ENCODE data around the gene CSMD2.

Gene CSMD2

GRCh38 chr1:34057347-34058130 is 107.5 kb downstream of the CSMD2 start:
- no peak overlapping the region for H3K27ac ChIP-seq (ENCODE audit: low read depth, low read length)
- H3K36me3 ChIP-seq (ENCODE audit: control insufficient read depth in 1 of 2, insufficient read depth in 2 of 2, low read length in 2 of 2) = no peaks in the 10 kb centered on the region
- no peaks in the 10 kb centered on the region for H3K9me3 ChIP-seq (ENCODE audit: control insufficient read depth in 1 of 2, low read length in 2 of 2)
- H3K4me1 ChIP-seq (ENCODE audit: control insufficient read depth in 1 of 2, insufficient read depth in 2 of 2, low read length in 2 of 2) = no peaks in the 10 kb centered on the region
- no peak overlapping the region for H3K9ac ChIP-seq (ENCODE audit: low read depth in 1 of 2, low read length in 2 of 2)
- peaks cover 0 to 7% of the 10 kb centered on the region in 2 donors for H3K27me3 ChIP-seq (ENCODE audit: control insufficient read depth in 1 of 2, insufficient read depth in 2 of 2, low read length in 2 of 2)
- H3K4me3 ChIP-seq (ENCODE audit: low read depth in 1 of 2, low read length in 2 of 2) = no peak overlapping the region

- no peak overlapping the region for H3K4me3 ChIP-seq (ENCODE audit: low read depth in 1 of 2, low read length in 2 of 2)
- no peaks in the 10 kb centered on the region for H3K36me3 ChIP-seq (ENCODE audit: control insufficient read depth in 1 of 2, insufficient read depth in 2 of 2, low read length in 2 of 2)
- no peaks in the 10 kb centered on the region for H3K9me3 ChIP-seq (ENCODE audit: control insufficient read depth in 1 of 2, low read length in 2 of 2)
- H3K27me3 ChIP-seq (ENCODE audit: control insufficient read depth in 1 of 2, insufficient read depth in 2 of 2, low read length in 2 of 2) = peaks cover 0 to 7% of the 10 kb centered on the region in 2 donors
- H3K27ac ChIP-seq (ENCODE audit: low read depth, low read length) = no peak overlapping the region
- no peaks in the 10 kb centered on the region for H3K4me1 ChIP-seq (ENCODE audit: control insufficient read depth in 1 of 2, insufficient read depth in 2 of 2, low read length in 2 of 2)
- no peak overlapping the region for H3K9ac ChIP-seq (ENCODE audit: low read depth in 1 of 2, low read length in 2 of 2)
Measured at GRCh38 chr1:34055818-34056217, 109.2 kb downstream of the CSMD2 start.

GRCh38 chr1:34054920-34055319 is 110.1 kb downstream of the CSMD2 start:
- H3K9ac ChIP-seq (ENCODE audit: low read depth in 1 of 2, low read length in 2 of 2) = no peak overlapping the region
- H3K36me3 ChIP-seq (ENCODE audit: control insufficient read depth in 1 of 2, insufficient read depth in 2 of 2, low read length in 2 of 2) = no peaks in the 10 kb centered on the region
- no peaks in the 10 kb centered on the region for H3K4me1 ChIP-seq (ENCODE audit: control insufficient read depth in 1 of 2, insufficient read depth in 2 of 2, low read length in 2 of 2)
- H3K27me3 ChIP-seq (ENCODE audit: control insufficient read depth in 1 of 2, insufficient read depth in 2 of 2, low read length in 2 of 2) = peaks cover 0 to 7% of the 10 kb centered on the region in 2 donors
- no peak overlapping the region for H3K27ac ChIP-seq (ENCODE audit: low read depth, low read length)
- H3K4me3 ChIP-seq (ENCODE audit: low read depth in 1 of 2, low read length in 2 of 2) = no peak overlapping the region
- peaks cover 0 to 4% of the 10 kb centered on the region in 2 donors for H3K9me3 ChIP-seq (ENCODE audit: control insufficient read depth in 1 of 2, low read length in 2 of 2)

- peaks cover 0 to 7% of the 10 kb centered on the region in 2 donors for H3K27me3 ChIP-seq (ENCODE audit: control insufficient read depth in 1 of 2, insufficient read depth in 2 of 2, low read length in 2 of 2)
- no peaks in the 10 kb centered on the region for H3K36me3 ChIP-seq (ENCODE audit: control insufficient read depth in 1 of 2, insufficient read depth in 2 of 2, low read length in 2 of 2)
- H3K27ac ChIP-seq (ENCODE audit: low read depth, low read length) = no peak overlapping the region
- H3K9me3 ChIP-seq (ENCODE audit: control insufficient read depth in 1 of 2, low read length in 2 of 2) = peaks cover 0 to 4% of the 10 kb centered on the region in 2 donors
- no peak overlapping the region for H3K4me3 ChIP-seq (ENCODE audit: low read depth in 1 of 2, low read length in 2 of 2)
- H3K4me1 ChIP-seq (ENCODE audit: control insufficient read depth in 1 of 2, insufficient read depth in 2 of 2, low read length in 2 of 2) = no peaks in the 10 kb centered on the region
- no peak overlapping the region for H3K9ac ChIP-seq (ENCODE audit: low read depth in 1 of 2, low read length in 2 of 2)
Measured at GRCh38 chr1:34053660-34054059, 111.4 kb downstream of the CSMD2 start.

- no peaks in the 10 kb centered on the region for H3K36me3 ChIP-seq (ENCODE audit: control insufficient read depth in 1 of 2, insufficient read depth in 2 of 2, low read length in 2 of 2)
- no peak overlapping the region for H3K9ac ChIP-seq (ENCODE audit: low read depth in 1 of 2, low read length in 2 of 2)
- H3K9me3 ChIP-seq (ENCODE audit: control insufficient read depth in 1 of 2, low read length in 2 of 2) = peaks cover 0 to 4% of the 10 kb centered on the region in 2 donors
- no peaks in the 10 kb centered on the region for H3K4me1 ChIP-seq (ENCODE audit: control insufficient read depth in 1 of 2, insufficient read depth in 2 of 2, low read length in 2 of 2)
- no peak overlapping the region for H3K4me3 ChIP-seq (ENCODE audit: low read depth in 1 of 2, low read length in 2 of 2)
- H3K27me3 ChIP-seq (ENCODE audit: control insufficient read depth in 1 of 2, insufficient read depth in 2 of 2, low read length in 2 of 2) = peaks cover 0 to 3% of the 10 kb centered on the region in 2 donors
- no peak overlapping the region for H3K27ac ChIP-seq (ENCODE audit: low read depth, low read length)
Measured at GRCh38 chr1:34052565-34052964, 112.5 kb downstream of the CSMD2 start.

GRCh38 chr1:34050709-34051485 is 114.1 kb downstream of the CSMD2 start:
- no peaks in the 10 kb centered on the region for H3K4me1 ChIP-seq (ENCODE audit: control insufficient read depth in 1 of 2, insufficient read depth in 2 of 2, low read length in 2 of 2)
- H3K9me3 ChIP-seq (ENCODE audit: control insufficient read depth in 1 of 2, low read length in 2 of 2) = peaks cover 0 to 4% of the 10 kb centered on the region in 2 donors
- H3K27ac ChIP-seq (ENCODE audit: low read depth, low read length) = no peak overlapping the region
- H3K4me3 ChIP-seq (ENCODE audit: low read depth in 1 of 2, low read length in 2 of 2) = no peak overlapping the region
- H3K9ac ChIP-seq (ENCODE audit: low read depth in 1 of 2, low read length in 2 of 2) = no peak overlapping the region
- no peaks in the 10 kb centered on the region for H3K36me3 ChIP-seq (ENCODE audit: control insufficient read depth in 1 of 2, insufficient read depth in 2 of 2, low read length in 2 of 2)
- H3K27me3 ChIP-seq (ENCODE audit: control insufficient read depth in 1 of 2, insufficient read depth in 2 of 2, low read length in 2 of 2) = no peaks in the 10 kb centered on the region

GRCh38 chr1:34049994-34050393 is 115.0 kb downstream of the CSMD2 start:
- H3K27me3 ChIP-seq (ENCODE audit: control insufficient read depth in 1 of 2, insufficient read depth in 2 of 2, low read length in 2 of 2) = no peaks in the 10 kb centered on the region
- no peaks in the 10 kb centered on the region for H3K4me1 ChIP-seq (ENCODE audit: control insufficient read depth in 1 of 2, insufficient read depth in 2 of 2, low read length in 2 of 2)
- no peaks in the 10 kb centered on the region for H3K36me3 ChIP-seq (ENCODE audit: control insufficient read depth in 1 of 2, insufficient read depth in 2 of 2, low read length in 2 of 2)

GRCh38 chr1:34049477-34049876 is 115.6 kb downstream of the CSMD2 start:
- no peaks in the 10 kb centered on the region for H3K36me3 ChIP-seq (ENCODE audit: control insufficient read depth in 1 of 2, insufficient read depth in 2 of 2, low read length in 2 of 2)
- peaks cover 0 to 4% of the 10 kb centered on the region in 2 donors for H3K9me3 ChIP-seq (ENCODE audit: control insufficient read depth in 1 of 2, low read length in 2 of 2)
- H3K27ac ChIP-seq (ENCODE audit: low read depth, low read length) = no peak overlapping the region
- no peaks in the 10 kb centered on the region for H3K4me1 ChIP-seq (ENCODE audit: control insufficient read depth in 1 of 2, insufficient read depth in 2 of 2, low read length in 2 of 2)
- H3K4me3 ChIP-seq (ENCODE audit: low read depth in 1 of 2, low read length in 2 of 2) = no peak overlapping the region
- H3K9ac ChIP-seq (ENCODE audit: low read depth in 1 of 2, low read length in 2 of 2) = no peak overlapping the region
- H3K27me3 ChIP-seq (ENCODE audit: control insufficient read depth in 1 of 2, insufficient read depth in 2 of 2, low read length in 2 of 2) = no peaks in the 10 kb centered on the region

More at GRCh38 chr1:34049994-34050393, 115.0 kb downstream of the CSMD2 start:
- H3K27ac ChIP-seq (ENCODE audit: low read depth, low read length) = no peak overlapping the region
- no peak overlapping the region for H3K9ac ChIP-seq (ENCODE audit: low read depth in 1 of 2, low read length in 2 of 2)
- H3K9me3 ChIP-seq (ENCODE audit: control insufficient read depth in 1 of 2, low read length in 2 of 2) = peaks cover 0 to 4% of the 10 kb centered on the region in 2 donors
- no peak overlapping the region for H3K4me3 ChIP-seq (ENCODE audit: low read depth in 1 of 2, low read length in 2 of 2)

- H3K27me3 ChIP-seq (ENCODE audit: control insufficient read depth in 1 of 2, insufficient read depth in 2 of 2, low read length in 2 of 2) = no peaks in the 10 kb centered on the region
- H3K4me3 ChIP-seq (ENCODE audit: low read depth in 1 of 2, low read length in 2 of 2) = no peak overlapping the region
Measured at GRCh38 chr1:34037856-34038255, 127.2 kb downstream of the CSMD2 start.

GRCh38 chr1:34037109-34037508 is 127.9 kb downstream of the CSMD2 start:
- H3K27ac ChIP-seq (ENCODE audit: low read depth, low read length) = no peak overlapping the region
- H3K36me3 ChIP-seq (ENCODE audit: control insufficient read depth in 1 of 2, insufficient read depth in 2 of 2, low read length in 2 of 2) = no peaks in the 10 kb centered on the region
- H3K27me3 ChIP-seq (ENCODE audit: control insufficient read depth in 1 of 2, insufficient read depth in 2 of 2, low read length in 2 of 2) = no peaks in the 10 kb centered on the region
- H3K9me3 ChIP-seq (ENCODE audit: control insufficient read depth in 1 of 2, low read length in 2 of 2) = no peaks in the 10 kb centered on the region
- H3K4me1 ChIP-seq (ENCODE audit: control insufficient read depth in 1 of 2, insufficient read depth in 2 of 2, low read length in 2 of 2) = no peaks in the 10 kb centered on the region
- no peak overlapping the region for H3K4me3 ChIP-seq (ENCODE audit: low read depth in 1 of 2, low read length in 2 of 2)
- H3K9ac ChIP-seq (ENCODE audit: low read depth in 1 of 2, low read length in 2 of 2) = no peak overlapping the region

More at GRCh38 chr1:34037856-34038255, 127.2 kb downstream of the CSMD2 start:
- no peaks in the 10 kb centered on the region for H3K4me1 ChIP-seq (ENCODE audit: control insufficient read depth in 1 of 2, insufficient read depth in 2 of 2, low read length in 2 of 2)
- H3K9me3 ChIP-seq (ENCODE audit: control insufficient read depth in 1 of 2, low read length in 2 of 2) = no peaks in the 10 kb centered on the region
- H3K27ac ChIP-seq (ENCODE audit: low read depth, low read length) = no peak overlapping the region
- H3K9ac ChIP-seq (ENCODE audit: low read depth in 1 of 2, low read length in 2 of 2) = no peak overlapping the region
- no peaks in the 10 kb centered on the region for H3K36me3 ChIP-seq (ENCODE audit: control insufficient read depth in 1 of 2, insufficient read depth in 2 of 2, low read length in 2 of 2)

Data from duodenal mucosa (tissue), 2 donors.